ENCODE data around the gene HRAS.

The HRAS gene

DNA sequence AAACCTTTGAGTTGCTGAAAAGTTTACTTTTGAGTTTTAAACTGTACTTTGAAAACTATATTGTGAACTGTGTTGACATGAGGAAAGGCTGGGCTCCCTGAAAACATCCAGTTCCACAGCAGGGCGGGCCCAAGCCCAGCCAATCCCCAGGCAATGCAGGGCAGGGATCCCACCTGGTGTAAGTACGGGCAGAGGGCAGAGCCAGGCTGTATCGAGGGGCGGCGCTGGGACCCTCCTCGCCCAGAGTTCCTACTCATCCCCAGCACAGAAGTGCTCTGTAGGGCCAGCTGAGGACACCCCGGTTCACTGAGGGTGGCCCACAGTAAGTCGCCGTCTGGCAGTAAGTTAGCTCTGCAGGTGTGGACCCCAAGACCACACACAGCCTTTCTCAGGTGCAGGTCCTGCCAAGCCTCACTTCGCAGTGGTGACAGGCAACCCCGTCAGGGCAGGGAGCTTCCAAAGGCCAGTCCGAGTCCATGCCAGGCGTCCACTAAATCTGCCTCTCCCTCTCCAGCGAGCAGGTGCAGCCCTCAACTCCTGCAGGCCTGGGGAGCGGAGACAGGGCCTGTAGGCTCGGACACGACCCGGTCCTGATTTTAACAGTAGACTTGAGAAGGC, 31.7 kb upstream of the HRAS start:
- DNase-seq = no peak

DNA sequence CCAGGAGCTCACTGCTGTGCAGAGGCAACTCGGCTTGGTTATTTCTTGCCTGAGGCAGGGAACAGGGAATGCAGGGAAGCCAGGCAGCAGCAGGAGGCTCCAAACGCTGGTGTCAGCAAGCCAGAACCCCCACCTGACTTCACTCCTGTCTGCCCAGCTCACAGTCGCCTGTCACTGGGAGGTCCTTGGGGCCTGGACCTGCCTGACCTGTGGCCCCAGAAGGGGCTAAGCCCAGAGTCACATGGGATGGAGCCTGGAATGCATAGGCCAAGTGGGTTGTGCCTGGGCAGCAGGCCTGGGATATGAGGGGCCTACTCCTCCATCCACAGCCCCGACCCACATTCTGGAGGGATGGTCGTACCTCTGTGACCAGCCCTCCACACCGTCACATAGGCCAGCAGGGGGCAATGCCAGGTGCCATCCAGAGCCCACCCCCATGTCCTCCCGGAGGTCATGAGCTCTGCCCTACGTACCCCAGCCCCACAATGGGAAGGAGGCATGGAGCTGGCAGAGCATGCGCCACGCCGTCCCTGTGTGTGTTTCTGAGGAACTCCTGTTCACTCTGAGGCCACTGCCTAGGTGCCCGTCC, 30.6 kb upstream of the HRAS start:
- DNase-seq = no peak

DNA sequence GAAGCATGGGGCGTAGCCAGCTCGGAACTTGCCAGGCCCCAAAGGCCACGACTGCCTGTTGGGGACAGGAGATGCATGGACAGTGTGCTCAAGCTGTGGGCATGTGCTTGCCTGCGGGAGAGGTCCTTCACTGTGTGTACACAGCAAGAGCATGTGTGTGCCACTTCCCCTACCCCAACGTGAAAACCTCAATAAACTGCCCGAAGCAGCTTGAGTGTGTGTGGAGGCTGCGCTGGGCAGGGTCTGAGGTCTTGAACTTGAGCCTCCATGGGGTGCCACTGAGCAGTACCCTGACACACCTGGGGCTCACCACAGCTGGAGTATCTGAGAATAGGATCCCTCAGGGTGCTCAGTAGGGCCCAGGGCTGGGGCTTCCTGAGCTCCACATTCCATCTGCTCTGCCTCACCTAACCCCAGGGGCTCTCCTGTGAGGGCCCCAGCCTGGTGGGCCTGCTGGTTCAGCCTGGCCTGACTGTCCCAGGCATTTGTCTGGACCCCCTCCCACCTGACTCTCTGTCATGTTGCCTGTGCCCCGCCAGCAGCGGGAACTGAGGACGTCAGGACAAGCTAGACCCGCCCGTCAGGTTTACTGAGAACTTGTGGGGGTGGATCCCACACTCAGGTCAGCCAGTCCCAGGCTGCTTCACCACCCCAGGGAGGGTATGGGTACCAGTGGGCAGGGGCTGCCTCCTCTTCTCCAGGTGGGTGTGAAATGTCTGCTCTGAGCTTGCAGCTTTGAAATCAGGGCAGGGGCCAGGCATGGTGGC, 28.6 kb upstream of the HRAS start:
- no peak for DNase-seq

DNA sequence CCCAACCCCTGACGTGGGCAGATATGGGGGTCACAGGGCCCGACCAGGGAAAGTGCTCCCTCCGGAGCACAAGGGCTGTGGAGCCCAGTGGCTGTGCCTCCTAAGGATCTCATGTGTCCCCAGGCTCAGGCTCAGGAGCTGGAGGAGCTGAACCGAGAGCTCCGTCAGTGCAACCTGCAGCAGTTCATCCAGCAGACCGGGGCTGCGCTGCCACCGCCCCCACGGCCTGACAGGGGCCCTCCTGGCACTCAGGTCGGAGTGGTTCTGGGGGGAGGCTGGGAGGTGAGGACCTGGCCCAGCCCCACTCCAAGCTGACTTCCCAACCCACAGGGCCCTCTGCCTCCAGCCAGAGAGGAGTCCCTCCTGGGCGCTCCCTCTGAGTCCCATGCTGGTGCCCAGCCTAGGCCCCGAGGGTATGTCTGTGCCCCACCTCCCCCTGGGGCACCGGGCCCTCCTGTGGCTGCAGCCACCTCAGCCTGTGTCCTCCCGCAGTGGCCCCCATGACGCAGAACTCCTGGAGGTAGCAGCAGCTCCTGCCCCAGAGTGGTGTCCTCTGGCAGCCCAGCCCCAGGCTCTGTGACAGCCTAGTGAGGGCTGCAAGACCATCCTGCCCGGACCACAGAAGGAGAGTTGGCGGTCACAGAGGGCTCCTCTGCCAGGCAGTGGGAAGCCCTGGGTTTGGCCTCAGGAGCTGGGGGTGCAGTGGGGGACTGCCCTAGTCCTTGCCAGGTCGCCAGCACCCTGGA, 27.9 kb upstream of the HRAS start:
- DNase-seq = no peak

DNA sequence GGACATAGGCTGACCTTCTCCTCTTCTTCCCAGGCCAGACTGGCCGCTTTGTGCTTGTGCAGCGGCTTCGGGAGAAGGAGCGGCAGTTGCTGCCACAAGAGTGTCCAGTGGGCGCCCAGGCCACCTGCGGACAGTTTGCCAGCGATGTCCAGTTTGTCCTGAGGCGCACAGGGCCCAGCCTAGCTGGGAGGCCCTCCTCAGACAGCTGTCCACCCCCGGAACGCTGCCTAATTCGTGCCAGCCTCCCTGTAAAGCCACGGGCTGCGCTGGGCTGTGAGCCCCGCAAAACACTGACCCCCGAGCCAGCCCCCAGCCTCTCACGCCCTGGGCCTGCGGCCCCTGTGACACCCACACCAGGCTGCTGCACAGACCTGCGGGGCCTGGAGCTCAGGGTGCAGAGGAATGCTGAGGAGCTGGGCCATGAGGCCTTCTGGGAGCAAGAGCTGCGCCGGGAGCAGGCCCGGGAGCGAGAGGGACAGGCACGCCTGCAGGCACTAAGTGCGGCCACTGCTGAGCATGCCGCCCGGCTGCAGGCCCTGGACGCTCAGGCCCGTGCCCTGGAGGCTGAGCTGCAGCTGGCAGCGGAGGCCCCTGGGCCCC, 26.8 kb upstream of the HRAS start:
- no peak for DNase-seq

DNA sequence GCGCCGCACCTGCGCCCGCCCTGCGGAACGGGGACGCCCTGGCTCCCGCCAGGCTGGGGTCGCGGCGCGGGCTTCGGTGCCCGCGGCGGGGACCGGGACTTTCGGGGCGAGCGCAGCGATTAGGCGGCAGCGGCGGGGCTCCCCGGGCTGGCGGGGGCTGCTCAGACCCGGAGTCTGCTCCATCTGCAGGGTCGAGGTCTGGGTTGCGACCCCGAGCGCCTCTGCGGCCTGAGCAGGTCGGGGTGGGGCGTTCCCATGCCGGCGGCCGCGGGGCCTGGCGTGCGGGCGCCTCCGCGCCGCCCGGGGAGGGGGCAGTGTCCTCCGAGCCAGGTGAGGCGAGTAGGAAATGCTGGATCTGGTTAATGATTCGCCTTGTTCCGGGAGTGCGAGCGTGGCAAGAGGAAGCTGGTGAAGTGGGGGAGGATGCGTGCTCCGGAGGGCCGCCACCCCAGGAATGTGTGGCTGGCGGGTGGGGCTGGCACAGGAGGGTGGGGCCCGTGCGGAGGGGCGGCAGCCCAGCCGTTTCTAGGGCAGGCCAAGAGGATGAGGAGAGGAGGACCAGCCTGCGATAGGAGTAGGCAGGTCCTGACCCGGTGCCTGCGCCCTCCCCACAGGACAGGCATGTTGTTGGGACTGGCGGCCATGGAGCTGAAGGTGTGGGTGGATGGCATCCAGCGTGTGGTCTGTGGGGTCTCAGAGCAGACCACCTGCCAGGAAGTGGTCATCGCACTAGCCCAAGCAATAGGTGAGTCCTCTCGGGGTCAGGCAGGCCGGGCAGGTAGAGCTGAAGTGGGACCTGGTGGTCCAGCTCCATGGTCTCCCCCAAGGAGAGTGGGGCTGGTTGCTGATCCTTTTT, 26.0 kb upstream of the HRAS start:
- DNase-seq = peak; percentile 30

DNA sequence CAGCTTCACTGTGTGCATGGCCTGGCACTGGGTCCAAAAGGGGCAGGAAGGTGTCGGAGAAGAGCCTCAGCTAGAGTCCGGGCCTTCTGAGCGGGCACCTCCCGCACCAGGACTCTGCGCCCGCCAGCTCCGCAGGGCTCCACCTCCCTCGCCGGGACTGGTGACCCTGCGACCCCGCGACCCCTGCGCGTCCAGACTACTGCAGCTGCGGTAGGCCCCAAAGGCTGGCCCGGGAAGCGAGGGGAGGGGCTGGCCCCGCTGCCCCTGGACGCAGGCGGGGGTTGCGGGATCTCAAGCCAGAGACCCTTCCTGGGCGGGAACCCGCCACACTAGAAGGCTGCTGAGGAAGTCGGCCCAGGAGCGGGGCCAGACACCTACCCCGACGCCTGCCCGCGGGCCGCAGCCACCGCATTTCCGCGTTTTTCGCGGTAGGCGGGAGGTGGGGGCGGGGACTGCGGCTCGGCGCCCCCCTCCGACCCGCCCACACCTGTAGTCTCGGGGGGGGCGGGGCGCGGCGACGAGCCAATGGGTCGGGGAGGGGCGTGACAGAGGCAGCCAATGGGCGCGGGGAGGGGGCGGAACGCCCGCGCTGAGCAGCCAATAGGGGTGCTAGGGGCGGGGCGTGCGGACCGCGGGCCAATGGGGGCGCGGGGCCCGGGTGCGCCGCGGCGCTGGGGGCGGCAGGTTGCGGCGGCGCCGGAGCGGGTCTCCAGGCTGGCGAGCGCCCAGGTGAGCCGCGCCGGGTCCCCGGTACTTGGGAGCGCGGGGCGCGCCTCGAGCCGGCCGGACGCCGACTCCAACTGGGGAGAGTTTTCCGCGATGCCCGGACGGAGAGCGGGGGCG, 25.1 kb upstream of the HRAS start, which contains the start of the genes LMNTD2 and RASSF7:
Gene LMNTD2, minus strand, starts transcription at position 434 of the 843 bp plus-strand sequence. Its CDS starts 22 bp downstream, at position 412.
Gene RASSF7, plus strand, starts transcription at position 666 of the 843 bp plus-strand sequence. CDS start 799 bp downstream, outside the sequence.
- peak; percentile 81 for DNase-seq

DNA sequence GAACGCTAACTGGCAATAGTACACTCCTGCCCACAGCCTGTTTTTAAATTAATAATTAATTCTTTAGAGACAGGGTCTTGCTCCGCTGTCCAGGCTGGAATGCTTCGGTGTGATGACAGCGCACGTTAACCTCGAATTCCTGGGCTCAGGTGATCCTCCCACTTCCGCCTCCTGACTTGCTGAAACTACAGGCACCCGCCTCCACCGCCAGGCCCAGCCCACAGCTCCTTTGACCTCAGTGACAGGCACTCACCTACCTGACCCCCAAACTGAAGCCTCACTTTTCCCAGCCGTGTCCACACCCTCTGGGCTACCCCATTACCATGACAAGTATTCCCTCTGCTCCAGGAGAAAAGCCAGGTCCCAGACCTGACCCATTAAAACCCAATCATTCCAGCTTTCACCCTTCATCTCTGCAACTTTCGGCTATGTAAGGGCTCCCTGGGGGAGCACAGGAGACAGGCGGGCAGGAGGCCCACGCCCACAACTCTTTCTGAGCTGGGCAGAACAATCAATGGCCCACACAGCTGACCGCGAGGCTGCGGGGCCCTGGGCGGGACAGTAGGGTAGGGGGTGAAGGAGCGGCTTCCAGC, 24.4 kb upstream of the HRAS start:
- no peak for DNase-seq

DNA sequence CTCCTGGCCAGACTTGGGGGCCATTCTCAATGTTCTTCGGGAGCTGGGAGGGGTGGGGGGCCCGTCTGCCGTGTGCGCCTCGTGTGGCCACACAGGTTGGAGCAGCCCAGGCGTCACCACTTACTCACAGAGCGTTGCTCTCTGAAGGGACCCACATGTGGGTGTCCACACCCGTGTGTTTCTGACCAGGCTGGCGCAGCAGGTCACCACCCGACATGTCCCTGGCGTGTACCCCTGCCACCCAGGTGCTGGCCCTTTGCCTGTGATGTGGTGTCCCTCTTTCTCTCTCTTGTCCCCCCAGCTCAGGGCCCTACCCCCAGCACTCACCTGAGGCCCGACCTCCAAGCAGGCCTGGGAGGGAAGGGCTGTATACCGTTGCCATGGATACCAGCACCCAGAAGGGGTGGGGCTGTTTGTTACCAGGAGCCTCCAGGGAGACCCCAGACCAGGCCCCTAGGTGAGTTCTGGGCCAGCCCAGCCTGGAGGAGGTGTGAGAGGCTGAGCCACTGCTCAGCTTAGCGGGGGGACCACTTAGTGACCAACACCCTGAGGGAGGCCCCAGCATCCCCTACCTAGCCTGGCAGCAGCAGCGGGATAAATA, 23.7 kb upstream of the HRAS start:
- no peak for DNase-seq

DNA sequence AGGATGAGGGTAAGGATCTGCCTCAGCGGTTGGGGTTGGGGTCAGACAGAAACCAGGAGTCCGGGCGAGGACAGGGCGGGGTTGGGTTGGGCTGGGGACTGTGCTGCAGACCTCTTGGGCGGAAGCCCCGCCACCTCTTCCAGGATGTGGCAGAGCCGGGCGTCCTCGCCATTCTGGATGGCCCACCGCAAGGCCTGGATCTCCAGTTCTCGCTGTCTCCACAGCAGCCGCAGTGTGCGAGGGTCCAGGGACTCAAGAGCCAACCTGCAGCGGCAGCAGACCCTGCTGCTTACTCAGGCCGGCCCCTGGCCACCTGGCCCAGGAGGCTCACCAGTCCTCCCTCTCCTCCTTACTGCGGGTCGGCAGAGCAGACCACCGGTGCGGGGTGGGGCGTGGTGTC, 23.1 kb upstream of the HRAS start:
- no peak for DNase-seq

DNA sequence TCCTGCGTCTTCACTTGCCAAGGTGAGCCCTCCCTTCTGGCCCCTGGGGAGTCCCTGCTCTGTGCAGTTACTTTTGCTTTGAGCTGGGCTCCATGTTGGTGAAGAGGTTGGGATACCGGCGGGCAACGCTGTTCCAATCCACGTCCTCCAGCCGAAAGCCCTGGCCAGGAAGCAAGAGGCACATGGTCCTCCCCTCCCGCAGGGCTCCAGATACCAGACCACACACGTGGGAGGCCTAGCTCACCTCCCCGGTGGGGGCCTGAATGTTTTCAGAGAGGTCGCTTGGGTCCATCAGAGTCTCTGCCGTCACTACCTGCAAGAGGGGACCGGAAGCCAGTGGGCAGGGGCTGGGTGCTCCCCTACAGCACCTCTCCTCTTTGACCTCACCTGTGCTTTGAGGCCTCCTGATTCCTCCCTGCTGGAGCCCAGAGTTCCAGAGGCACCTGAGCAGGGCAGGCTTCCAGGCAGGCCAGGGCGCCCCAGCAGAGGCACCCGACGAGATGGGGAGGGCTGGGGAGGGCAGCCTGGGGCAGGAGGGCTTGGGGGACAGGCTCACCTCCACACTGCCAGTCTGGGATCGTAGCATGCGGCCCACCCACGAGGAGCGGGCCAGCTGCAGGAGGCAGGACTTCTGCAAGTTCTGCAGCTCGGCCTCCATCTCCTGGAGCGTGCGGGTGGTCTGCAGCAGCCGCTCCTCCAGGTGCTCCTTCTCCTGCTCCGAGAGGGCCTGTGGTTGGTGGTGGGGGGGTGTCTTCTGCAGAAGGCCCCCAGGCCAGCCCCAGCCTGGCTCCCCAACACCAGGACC, 22.2 kb upstream of the HRAS start:
- DNase-seq = no peak

DNA sequence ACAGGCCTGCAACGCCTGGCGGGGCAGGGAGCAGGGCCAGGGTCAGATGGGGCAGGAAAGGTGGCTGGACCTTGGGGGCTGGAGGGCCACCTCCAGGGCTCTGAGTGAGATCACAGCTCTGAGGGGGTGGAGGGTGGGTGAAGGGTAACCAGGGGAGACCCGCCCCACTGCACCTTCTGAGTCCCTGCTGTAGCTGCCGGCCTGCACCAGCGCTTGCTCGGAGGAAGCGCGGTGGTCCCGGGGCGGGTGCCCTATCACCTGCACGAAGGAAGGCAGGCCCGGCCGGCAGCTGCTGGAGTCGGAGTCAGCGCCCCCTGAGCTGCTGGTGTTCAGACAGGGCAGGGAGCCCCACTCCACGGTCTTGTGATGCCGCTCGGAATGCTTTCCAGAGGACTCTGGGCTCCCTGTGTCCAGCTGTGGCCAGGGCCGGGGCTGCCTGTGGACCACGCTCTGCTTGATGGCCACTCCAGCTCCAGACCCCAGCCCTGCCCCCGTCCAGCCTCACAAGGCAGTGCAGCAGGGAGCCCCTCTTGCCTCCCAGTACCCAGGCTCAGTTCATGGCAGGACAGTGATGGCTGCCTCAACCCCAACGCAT, 21.4 kb upstream of the HRAS start:
- no peak for DNase-seq

DNA sequence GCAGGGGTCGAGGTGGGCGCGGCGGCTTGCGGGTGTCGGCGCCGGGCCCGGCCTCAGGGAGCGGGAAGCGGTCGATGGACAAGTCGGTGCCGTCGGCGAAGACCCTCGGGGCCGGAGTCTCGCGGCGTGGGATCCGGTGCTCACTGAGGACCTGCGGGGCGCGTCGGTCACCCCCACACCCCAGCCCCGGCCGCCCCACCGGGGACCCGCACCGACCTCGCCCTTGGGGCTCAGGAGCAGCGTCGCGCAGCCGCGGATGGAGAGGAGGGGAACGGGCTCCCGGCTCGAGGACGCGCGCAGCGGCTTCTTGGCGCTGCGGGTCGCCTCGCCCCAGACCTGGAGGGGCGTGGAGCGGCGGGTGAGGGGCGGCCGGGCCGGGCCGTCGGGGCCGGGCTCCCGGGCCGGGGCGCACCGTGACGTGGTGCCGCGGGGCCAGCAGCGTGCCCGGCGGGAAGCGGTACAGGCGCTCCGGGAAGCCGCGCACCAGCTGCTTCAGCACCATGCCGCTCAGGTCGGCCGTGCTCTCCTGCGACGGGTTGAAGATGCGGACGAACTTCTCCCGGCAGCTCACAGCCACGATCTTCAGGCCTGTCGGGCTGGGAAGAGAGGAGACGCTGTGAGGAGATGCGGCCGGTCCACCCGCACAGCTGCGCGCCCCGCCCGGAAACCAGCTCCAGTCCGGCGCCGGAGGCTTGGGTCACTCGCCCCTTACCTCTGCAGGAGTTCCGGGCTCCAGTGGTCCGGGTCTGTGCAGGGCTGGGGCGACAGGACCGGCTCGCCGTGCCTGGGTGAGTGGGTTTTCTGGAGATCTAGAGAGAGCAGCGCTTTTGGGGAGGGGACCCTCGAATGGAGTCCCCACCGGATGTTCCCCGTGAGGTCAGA, 20.6 kb upstream of the HRAS start:
- no peak for DNase-seq

DNA sequence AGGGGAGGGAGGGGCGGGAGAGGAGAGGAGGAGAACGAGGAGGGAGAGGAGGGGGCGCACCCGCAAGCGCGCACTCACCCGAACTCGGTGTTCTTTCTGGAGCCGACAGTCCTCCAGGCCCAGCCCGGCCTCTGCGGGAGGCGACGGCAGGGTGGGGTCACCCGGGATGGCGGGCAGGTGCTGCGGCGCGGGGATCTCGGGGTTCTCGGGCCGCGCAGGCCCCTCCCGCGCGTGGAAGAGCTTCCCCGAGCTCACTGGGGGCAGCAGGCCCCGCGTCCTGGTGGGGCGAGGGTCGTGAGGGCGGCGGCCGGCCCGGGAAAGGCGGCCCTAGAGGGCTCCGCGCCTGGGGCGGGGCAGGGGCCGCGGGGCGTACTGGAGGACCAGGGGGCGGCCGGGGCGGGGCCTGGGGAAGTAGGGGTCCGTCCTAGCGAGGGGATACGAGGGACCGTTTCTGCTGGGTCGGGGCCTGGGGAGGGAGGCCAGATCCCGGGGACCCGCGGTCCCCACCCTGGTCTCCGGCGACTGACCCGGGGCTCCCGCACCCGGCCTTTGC, 19.9 kb upstream of the HRAS start:
- DNase-seq = no peak

DNA sequence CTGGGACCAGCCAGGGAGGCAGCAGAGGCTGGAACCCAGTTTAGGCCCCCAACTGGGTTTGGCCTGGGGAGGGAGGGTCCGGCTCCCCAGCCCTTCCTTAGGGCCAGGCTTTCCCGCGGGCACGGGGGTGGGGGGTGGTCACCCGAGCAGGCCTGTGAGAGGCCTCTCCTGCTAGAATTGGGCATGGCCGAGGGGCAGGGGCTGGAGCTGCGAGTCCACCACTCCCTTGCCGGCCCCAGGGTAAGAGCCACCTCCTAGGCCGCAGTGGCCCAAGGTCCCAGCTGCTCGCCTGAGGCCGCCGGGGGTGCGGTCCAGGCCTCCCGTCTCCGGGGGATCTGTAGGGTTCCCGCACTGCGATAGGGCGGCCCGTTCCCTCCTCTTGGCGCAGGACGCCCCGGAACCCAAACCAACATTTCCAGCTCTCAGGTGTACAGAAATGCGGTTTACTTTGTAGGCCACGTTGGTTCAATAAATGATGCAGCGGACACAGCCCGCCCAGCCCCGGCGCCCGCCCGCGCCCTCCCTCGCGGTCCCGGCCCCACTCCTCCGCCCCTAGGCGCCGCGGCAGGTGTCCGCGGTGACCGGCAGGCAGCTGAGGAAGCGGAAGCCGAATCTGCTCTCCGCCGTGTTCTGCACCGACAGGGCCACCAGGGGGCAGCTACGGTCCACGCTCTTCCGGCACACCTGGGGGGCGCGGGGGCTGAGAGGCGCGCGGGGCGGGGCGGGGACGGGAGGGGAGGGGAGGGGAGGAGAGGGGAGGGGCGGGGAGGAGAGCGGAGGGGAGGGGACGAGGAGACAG, 19.3 kb upstream of the HRAS start:
- peak; percentile 43 for DNase-seq

DNA sequence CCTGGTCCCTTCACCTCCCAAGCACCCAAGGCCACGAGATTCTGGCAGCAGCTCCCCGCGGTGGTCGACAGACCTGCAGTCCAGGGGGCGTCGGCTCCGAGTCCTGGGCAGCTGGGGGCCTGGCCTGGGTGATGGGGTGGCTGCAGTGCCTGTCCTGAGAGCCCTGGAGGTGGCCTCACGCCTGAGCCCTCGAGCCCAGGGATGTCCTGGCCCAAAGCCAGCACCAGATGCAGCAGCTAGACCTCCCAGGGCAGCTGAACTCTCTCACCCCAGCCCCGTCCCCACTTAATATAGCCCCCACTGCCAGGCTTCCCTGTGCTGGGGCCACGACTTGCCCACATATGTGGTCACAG, 18.6 kb upstream of the HRAS start:
- DNase-seq = no peak
